GM21390 (cell line): ENCODE measurements around the gene PTPRE.

Experiments
- ATAC-seq: cut with Tn5 transposase; IDR thresholded peaks from one replicate; pipeline ENCODE4 v1.9.1; 2021; ENCODE audit not compliant: unreplicated experiment

The PTPRE gene

DNA sequence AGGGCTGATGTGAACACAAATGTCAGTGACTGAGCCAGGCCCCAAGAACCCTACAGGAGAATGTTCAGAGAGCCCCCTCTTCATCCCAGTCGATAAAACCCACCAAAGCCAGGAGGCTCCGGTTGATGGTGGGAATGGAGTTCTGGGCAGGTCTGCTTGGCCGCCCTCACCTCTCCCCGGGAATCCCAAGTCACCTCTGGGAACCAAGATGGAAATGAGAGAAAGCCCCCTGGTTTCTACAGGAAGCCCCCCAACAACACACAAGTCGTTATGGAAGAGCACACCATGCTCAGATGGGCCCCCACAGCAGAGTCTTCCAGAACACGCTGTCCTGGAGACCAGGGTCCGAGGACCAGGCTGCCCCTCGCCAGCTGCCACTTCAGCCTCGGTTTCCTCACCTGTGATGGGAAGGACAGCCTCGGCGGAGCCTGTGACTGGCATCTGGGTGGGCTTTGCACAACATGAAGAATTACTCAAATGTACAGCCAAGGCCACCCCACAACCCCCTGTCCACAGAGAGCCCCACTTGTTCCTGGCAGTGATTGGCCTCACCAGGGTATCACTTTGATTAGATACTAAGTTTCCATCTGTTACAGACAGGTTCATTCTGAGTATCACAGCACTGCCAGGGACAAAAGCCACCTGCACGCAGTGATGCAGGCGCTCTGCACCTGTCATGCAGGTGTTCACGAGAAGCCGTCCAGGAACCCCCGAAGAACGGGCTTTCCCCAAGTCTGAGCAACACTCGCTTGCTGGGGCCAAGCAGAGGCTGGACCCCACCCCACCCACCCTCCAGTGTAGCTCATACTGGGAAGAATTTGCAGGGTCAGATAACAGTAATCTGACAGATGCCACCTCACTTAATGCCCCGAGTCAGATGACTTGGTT, 161.7 kb downstream of the PTPRE start:
- no peak for ATAC-seq

DNA sequence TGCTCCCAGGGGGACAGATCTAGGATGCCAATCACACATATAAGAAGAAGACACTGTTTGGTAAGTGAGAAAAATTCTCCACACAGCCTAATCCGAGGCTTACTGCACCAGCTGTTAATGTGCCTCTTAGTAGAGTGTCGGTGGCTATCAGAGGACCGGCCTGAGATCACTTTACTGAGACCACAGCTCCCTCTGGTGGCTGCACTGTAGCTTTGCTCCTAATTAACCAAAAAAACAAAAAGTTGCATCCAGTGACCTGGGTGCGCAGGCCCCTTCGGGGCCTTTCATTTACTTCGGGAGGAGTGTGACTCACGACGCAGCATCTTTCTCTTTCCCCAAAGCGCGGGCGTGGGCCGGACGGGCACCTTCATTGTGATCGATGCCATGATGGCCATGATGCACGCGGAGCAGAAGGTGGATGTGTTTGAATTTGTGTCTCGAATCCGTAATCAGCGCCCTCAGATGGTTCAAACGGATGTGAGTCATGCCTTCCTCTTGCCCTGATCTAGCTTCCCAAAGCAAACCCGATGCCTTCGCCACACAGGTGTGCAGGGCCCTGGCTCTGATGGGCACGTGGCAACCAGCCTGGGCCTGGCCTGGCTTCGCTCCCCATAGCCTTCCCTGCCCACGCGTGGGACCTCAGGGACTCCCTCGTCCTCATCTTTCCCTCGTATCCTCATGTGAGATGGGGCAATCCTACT, 162.6 kb downstream of the PTPRE start:
- ATAC-seq: peak; percentile 37

DNA sequence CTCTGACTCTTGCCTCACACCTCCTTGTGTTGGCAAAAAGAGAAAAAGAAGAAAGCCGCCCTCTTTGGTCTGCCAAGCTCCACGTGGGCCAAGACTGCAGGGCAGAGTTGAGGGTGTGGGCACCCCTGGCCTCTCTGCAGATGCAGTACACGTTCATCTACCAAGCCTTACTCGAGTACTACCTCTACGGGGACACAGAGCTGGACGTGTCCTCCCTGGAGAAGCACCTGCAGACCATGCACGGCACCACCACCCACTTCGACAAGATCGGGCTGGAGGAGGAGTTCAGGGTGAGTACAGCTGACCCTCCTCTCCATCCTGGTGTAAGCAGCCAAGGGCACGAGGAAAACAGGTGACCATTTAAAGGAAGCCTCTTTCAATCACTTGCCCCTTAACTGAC, 163.3 kb downstream of the PTPRE start:
- no peak for ATAC-seq

DNA sequence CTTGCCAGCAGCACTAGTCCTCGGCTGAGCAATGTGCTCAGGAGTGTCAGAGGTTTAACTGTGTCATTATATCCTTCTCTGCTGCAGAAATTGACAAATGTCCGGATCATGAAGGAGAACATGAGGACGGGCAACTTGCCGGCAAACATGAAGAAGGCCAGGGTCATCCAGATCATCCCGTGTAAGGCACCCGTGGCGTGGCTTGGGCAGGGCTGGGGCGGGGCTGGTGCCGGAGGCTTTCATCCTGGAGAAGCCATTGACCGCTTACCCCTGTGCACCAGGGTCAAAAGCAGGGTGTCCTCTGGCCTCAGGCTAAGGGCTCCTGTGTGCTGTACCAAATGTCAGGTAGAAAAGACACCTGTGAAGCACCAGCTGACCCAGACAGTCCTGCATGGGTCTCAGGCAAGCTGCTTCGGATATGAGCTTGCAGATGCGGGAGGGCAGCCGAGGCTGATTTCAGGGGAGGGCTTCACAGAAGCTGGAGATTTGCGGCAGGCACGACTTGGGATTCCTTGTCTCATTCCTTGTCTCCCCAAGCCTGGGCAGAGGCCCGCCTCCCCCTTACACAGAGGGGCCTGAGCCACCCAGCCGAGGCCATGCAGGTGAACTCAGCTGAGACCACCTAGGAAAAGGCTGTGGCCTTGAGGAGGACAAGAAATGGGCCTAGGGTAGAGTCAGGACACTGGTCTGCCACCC, 164.0 kb downstream of the PTPRE start:
- ATAC-seq: no peak

DNA sequence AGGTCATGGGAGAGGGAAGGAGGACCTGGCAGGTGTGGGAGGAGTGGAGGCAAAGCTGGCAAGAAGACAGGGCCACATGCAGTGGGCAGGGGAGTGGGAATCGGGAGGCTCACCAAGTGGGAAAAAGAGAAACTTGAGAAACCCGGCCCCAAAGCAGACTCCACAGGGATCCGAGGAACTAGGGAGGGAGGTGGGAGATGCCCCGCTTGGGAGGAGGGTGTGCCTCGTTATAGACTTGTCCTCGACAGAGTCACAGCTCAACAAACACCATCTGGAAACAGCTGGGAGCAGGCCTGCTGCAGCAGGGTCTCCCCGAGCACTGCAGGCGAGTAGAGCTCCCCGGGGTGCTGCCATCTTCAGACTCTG, 164.5 kb downstream of the PTPRE start:
- no peak for ATAC-seq

DNA sequence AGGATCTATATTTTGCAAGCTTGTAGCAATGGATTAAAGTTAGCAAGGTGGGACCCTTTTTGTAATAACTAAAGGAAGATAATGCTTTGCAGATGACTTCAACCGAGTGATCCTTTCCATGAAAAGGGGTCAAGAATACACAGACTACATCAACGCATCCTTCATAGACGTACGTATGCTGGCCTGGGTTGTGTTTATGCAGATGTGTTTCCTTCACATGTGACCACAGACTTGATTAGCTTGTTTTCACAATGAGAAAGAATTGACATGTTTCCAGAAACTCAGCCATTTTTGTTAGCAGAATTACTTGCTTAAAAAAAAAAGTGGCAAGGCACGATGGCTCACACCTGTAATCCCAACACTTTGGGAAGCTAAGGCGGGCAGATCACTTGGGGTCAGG, 165.1 kb downstream of the PTPRE start:
- ATAC-seq: no peak

DNA sequence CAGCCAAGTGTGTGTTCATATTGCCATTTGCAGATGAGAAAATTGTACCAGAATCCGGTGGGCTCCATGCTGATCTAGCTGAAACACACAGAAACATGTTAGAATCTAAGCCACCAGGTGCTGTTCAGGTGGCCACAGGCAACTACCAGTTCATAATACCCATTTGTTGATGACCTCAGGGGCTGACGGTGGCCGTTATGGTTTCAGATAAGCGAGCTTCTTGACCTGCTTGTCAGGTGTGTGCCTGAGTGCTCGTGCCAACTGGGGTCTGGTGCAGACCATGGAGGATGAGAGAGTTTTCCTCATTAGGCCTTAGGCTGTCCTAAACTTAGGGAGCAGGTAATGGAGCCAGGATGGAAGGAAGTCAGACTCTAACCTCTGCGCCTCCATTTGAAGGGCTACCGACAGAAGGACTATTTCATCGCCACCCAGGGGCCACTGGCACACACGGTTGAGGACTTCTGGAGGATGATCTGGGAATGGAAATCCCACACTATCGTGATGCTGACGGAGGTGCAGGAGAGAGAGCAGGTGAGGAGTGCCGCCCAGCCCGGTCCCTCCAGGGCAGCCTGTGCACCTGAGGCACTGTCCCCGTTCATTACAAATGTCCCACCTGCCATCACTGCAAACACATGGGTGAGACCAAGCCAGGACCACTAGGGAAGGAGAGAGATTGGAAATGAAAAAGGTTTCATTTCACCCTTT, 166.2 kb downstream of the PTPRE start:
- ATAC-seq: no peak

DNA sequence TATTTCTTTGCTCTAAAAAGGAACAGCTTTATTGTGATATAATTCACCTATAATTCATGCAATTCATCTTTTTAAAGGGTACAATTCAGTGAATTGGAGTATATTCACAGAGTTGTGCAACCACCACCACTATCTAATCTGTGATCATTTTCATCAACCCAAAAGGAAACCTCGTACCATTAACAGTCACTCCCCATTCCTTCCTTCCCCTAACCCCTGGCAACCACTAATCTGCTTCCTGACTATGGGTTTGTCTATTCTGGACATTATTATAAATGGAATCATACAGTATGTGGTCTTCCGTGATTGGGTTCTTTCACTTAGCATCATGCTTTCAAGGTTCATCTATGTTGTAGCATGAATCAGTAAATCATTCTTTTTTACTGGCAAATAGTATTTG, 167.0 kb downstream of the PTPRE start:
- ATAC-seq: no peak

DNA sequence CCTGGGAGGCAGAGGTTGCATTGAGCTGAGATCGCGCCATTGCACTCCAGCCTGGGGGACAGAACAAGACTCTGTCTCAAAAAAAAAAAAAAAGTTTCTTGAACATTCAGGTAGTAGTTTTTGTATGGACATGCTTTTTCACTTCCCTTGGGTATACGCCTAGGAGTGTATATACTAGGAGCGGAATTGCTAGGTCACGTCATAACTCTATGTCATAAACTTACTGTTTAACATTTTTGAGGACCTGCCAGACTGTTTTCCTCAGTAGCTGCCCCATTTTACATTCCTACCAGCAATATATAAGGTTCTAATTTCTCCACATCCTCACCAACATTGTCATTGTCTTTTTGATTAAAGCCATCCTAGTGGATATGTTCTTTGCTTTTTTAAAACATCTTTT, 167.7 kb downstream of the PTPRE start:
- ATAC-seq: no peak

DNA sequence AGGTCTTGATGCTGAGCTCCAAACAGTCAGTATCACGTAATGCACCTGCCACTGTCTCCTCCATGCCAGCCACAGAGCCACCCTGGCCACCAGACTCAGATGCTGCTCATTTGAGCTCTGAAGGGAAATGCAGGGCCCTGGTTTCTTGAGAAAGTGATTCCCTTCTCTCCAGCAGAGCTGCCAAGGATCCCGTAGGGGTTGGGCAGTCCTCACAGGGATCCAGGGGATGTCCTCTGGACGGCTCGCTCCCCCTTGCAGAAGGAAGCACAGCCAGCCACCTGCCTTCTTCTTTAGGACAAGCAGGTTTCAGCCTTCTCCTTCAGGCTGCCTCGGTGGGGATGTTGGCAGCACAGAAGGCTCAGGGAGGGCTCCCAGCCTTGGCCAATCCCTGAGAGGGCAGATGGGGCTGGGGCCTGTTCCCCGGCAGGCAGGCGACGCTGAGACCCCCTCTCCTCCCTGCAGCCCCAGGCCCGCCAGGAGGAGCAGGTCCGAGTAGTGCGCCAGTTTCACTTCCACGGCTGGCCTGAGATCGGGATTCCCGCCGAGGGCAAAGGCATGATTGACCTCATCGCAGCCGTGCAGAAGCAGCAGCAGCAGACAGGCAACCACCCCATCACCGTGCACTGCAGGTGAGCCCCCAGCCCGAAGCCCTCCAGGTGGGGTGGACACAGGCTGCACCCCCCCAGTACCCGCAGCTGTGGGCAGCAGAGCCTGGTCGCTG, 170.4 kb downstream of the PTPRE start:
- no peak for ATAC-seq

DNA sequence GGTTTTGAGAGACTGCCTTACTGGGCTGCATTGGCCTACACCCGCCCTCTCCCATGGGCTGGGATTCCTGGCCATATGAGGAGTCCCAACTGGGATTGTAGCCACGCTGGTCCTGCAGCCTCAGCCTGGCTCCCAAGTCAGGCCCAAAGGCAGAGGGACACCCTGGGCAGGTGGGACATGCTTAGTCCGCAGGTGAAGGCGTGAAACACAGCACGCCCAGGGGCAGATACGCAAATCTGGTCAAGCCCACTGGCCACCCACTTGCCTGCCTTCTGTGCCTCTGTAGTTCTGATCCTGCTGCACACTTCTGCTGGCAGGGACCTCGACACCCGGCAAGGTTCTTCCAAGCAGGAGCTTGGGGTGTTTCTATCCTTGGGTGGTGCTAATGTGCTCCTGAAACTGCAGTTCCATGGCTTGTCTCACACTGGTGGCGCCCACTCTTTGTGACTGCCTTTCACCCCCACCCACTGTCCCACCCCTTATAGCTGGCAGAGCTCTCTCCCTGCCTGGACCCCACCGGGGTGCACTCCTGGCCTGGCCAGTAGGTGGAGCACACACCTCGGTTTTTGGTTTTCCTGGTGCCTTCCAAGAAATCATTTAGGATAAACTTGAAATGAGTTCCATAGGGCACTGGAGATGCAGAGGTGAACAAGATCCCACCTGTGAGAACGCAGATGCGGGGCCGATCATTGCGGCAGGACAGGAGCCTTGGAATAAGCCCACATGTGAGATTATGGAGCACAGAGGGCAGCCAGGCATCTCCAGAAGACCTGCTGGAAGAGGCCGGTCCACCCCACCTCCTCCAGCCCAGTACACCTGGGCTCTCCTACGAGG, 171.4 kb downstream of the PTPRE start:
- ATAC-seq: peak; percentile 79

DNA sequence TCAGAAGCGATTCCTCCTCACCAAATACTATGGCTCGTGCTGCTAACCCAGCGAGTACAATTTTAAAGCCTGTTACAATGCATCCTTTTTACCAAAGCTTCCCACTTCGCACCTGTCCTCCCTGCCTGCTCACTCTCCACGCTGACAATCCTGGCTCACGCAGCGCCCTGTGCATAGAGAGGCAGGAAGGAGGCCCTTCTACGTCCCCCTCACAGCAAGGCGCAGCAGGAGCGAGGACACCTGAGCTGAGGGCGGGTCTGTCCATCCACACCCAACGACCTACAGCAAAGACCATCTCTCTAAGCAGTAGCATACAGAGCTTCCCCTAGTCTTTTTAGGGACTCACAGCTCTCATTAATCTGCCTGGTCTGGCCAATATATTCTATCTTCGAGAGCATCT, 173.3 kb downstream of the PTPRE start:
- no peak for ATAC-seq

DNA sequence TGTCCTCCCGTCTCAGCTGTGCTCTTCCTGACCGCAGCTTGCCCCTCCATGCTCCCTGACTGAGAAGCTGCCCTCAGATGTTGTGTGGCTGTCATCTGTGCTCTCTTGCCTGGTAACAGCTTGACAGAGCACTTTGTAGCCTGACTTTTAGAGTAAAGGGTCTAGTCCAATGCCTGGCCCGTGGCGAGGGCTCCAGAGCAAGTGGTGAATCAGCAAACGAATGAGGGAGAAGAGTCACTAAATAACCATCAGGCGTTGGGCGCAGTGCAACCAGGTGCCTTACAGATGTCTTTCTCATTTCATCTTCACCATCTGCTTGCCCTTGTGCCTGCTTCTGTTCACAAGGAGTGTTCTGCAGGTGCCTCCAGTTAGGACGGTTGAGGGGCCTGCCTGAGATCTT, 173.7 kb downstream of the PTPRE start:
- ATAC-seq: no peak

DNA sequence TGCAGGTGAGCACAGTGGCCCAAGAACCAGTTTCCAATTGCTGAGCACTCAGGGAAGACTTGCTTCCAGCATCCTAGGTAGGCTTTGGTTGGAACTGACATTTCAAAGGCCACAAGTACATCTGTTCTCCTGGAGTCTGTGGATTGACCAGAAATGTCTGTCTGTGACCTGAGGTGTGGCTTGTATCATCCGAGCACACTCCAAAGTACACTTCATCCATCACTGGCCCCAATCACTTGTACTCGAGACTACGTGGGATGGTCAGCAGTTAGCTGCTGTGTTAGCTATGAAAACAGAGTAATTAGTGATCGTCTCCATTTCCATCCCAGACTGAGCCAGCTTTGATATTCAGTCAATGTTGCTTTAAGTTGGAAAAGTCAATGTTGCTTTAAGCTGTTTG, 174.3 kb downstream of the PTPRE start:
- no peak for ATAC-seq

DNA sequence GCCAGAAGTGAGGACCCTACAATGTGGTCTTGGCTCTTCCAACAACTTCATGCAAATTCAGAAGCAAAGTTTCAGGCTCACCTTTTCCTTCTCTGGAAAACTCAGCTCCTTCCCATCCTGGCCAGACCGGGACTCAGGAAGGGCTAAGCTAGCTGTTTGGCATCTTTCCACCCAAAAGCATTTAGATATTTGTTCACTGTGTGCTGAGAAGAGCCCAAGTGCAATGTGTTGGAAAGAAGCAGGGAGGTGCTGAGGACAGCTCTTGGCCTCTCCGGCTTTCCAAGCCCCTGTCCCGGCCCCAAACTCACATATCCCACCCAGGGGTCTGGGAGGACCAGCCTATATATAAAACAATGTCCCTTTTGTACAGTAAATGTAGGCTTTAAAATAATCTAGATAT, 174.8 kb downstream of the PTPRE start:
- ATAC-seq: no peak

DNA sequence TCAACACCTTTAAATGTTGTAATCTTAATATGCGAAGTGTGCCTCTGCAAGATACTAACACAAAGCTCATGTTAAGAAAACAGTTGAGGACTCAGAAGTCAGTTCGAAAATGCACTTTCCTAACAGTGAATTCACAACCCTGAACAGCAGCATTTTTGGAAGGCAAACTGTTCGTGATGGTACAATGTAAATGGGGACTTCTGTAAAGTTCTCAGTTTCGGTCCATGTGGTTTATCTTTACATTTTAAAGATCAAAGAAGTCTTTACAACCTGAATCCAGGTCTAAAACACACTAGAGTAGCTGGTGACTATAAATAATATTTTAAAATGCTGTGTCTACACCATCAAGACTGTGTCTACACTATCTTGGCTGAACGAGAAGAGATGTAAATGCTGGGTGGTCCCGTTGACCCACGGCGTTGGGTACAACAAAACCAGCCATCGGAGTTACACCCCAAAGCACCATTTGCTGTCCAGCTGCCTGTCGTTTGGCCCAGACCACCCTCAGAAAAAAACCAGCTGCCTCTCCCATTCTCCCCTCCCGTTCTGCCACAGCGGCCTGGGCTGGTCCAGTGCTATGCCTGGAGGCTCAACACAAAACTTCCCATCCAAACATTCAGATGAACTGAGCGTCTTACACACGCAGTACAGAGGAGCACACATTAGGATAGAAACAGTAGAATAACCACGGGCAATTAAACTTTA, 176.4 kb downstream of the PTPRE start:
- ATAC-seq: no peak

DNA sequence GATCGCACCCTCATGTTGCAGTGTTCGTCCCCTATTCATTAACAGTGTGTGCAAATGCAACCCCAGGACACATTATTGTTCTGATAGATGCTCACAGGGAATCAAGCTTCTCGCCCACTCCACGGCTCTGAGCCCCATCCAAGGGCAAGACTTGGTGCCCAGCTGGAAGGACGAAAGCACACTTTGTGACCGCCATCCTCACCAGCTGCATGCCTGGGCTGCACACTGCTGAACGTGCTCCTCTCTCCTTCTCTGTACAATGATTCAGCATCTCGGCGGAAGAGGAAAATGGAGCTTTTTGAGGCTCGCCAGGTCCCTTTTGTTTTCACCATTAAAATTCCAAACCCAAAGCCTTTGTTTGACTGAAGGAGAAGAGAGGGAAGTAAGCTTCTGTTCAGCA, 177.5 kb downstream of the PTPRE start:
- no peak for ATAC-seq

DNA sequence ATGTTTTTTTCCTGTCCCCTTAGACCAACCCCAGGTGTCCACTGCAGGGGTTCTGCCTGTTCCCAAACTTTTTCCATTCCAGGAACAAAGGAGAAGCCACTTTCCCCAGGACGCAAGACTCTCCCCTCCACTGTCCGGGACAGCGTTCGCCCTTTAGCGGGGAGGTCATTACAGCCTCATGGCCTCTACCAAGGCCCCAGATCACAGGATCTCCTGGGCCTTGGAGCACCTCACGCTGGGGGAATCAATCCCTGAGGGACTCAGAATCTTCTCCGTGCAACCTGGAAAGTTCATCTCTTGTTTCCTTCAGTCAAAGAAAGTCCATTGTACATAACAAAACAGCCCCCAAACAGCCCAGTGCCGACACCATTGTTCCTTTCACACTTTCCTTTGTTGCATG, 178.1 kb downstream of the PTPRE start:
- no peak for ATAC-seq
